WI38 (cell line): Measurements from ENCODE around the gene NCR2.

Experiments
- H3K4me3 ChIP-seq: 2 replicates; pipeline ENCODE4 v1.5.1; 2011; ENCODE audit warnings: low read depth, mild to moderate bottlenecking, control low read depth, low read length
- CTCF ChIP-seq: IDR thresholded peaks from 2 replicates; pipeline ENCODE4 v1.5.1; 2012; ENCODE audit warnings: low read depth, mild to moderate bottlenecking, control low read depth, low read length

The NCR2 gene

GRCh38 chr6:41348934-41349333, 13.5 kb downstream of the NCR2 start:
- TF ChIP-seq CTCF: no peak
- H3K4me3 ChIP-seq: no peak overlapping the region

GRCh38 chr6:41352396-41352795, 17.0 kb downstream of the NCR2 start:
- TF ChIP-seq CTCF: no peak
- H3K4me3 ChIP-seq: no peak overlapping the region

GRCh38 chr6:41352907-41353306, 17.5 kb downstream of the NCR2 start:
- TF ChIP-seq CTCF: no peak
- H3K4me3 ChIP-seq: no peak overlapping the region

- no peak overlapping the region for H3K4me3 ChIP-seq
- no peak for TF ChIP-seq CTCF
These were observed 17.9 kb downstream of the NCR2 start for GRCh38 chr6:41353333-41353732.

GRCh38 chr6:41355952-41356351, 20.5 kb downstream of the NCR2 start:
- TF ChIP-seq CTCF: no peak

GRCh38 chr6:41356825-41357224, 21.4 kb downstream of the NCR2 start:
- no peak for TF ChIP-seq CTCF
- H3K4me3 ChIP-seq: no peak overlapping the region

More at GRCh38 chr6:41355952-41356351, 20.5 kb downstream of the NCR2 start:
- H3K4me3 ChIP-seq: no peak overlapping the region

GRCh38 chr6:41358503-41358902, 23.1 kb downstream of the NCR2 start:
- no peak overlapping the region for H3K4me3 ChIP-seq
- no peak for TF ChIP-seq CTCF
